CD4-positive, alpha-beta T cell treated with Interleukin-12 subunit alpha and Interleukin-12 subunit beta, for 1 hour (primary cell): Measurements from ENCODE around the gene PRDM2.

Experiments used
- DNase-seq: peaks from one replicate; pipeline ENCODE4 v3.0.0-alpha.2; 2020

Gene PRDM2

DNA sequence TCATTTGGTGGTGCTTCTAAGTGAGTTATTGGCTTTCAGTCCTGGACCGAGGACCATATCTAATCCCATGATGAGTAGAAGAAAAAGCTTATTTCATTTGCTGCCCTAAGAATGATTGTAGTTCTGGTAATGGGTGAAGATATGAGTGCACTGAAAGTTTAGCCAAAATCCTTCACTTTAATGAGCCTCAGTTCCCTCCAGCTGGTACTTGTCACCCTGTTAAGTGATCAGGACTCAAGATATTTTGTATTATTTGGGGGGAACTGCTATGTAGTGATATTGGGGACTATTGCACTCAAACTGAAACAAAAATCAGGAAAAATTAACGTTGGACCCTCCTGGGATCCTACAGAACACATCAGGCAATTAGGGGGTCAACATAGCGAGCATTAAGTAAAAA, 165.9 kb downstream of the PRDM2 start:
- no peak for DNase-seq

- DNase-seq, result no peak
These were observed 167.6 kb downstream of the PRDM2 start for GRCh38 chr1:13867603-13868002.

DNA sequence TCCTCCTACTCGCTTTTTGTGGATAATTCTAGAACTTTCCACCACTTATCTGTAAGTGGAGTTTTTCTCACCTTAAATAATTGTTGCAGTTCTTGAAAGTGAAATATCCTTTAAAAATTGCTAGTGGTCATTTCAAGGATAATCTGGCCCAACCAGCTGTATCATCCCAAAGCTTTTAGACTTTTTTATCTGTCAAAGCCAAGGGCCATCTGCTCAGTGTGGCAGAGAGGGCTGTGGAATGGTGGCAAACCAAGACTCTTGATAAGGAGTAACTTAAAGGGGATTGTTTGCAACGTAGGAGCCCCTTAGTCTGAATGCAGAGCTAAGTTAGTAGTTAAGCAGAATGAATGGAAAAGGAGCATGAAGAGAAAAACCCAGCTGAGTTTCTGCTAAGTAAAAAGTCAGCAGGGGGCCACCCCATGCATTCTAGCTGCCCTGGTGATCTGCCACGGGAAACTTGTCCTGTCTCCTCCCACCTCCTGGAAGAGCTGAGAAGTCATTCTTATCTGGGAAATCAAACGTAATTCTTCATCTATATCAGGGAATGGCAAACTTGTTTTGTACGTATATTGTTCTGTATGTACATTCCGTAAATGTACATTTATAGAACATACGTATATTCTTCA, 169.3 kb downstream of the PRDM2 start:
- no peak for DNase-seq

DNA sequence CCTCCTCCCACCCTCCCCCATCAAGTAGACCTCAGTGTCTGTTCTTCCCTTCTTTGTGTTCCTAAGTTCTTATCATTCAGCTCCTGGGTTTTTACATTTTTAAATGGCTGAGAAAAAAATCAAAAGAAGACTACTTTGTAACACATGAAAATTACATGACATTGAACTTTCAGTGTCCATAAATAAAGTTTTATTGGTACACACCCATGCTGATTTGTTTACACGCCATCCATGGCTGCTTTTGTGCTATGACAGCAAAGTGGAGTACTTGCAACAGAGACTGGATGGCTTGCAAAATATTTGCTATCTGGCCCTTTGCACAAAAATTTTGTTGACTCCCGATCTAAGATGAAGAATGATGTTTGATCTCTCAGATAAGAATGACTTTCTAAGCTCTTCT, 171.4 kb downstream of the PRDM2 start:
- no peak for DNase-seq

DNA sequence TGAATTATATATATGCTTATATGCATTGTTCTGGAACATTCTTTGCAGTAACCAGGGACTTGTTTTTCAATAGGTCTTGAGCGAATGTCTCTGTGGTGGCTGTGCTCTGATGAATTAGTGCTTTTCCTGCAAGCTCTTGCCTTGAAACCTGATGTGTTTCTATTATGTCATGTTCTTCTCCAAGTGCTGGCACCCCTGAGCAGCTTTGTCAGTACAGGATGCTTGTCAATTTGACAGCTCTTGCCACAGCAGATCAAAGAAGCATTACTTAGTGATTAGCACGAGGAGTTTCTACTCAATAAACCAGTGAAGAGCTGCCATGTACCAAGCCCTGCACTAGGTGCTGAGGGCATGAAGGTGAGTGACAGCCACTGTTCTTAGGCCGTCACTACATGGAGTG, 171.9 kb downstream of the PRDM2 start:
- DNase-seq, result no peak

GRCh38 chr1:13873032-13873431, 173.0 kb downstream of the PRDM2 start:
- DNase-seq, result no peak
